A549 treated with DMSO at 1 μM for 4 hours (cell line): ENCODE results near the gene UBE2B. TPM values are rescaled to one million over a fixed set of nuclear protein-coding genes. Genes with fewer than 3 reads are reported as not detected.

Experiments used
- total RNA-seq: library from RNA; stranded (reverse); fragments of 200-300 nt; extraction: Qiagen RNA extraction; gene quantifications from 5 replicates; pipeline ENCODE4 v1.2.3, GENCODE V29; 2022; ENCODE audit warnings: low read depth

Gene UBE2B
- total RNA-seq, result 54.4 to 83.0 TPM (median 73.8 TPM) in 5 replicates

DNA sequence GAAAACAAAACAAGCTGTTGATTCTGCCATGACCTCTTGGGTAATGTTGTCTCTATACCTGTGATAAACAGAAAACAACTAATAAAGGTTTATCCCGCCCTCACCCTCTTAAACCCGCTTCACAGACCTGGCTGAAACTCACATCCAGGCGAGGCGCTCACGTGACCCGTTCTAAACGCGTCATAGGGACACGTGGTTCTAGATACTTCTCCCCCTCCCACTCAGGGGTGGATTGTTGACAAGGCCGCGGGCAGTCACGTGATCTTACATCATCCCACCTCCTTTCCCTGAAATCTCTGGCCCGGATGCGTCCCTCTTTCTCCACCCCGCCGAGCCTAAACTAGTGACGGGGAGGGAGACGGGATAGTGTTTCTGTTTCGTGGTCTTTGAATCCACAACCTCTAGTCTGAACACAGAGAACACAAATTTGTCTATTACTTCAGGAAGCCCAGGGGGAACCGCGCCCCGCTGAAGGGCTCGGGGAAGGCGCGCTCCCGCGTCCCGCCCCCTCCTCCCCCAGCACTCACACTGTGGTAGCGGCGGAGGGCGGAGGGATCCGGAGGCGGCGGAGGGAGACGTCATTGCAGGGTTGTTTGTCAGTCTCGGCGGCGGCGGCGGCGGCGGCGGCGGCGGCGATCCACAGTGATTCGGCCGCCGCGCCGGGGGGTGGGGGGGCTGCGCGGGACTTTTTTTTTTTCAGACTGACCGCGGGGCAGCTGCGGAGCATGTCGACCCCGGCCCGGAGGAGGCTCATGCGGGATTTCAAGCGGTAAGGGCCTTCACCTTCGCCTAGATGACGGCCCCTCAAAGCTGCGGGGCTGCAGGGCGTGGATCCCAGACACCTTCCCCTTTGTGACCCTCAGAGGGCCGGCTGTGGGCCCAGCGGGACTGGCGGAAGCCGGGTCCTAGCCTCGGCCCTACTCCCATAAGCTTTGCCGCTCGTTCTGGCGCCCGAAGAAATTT, at the start of gene UBE2B:
Gene UBE2B, plus strand, starts transcription at position 699 of the 963 bp plus-strand sequence. Its CDS starts 27 bp downstream, at position 726.

DNA sequence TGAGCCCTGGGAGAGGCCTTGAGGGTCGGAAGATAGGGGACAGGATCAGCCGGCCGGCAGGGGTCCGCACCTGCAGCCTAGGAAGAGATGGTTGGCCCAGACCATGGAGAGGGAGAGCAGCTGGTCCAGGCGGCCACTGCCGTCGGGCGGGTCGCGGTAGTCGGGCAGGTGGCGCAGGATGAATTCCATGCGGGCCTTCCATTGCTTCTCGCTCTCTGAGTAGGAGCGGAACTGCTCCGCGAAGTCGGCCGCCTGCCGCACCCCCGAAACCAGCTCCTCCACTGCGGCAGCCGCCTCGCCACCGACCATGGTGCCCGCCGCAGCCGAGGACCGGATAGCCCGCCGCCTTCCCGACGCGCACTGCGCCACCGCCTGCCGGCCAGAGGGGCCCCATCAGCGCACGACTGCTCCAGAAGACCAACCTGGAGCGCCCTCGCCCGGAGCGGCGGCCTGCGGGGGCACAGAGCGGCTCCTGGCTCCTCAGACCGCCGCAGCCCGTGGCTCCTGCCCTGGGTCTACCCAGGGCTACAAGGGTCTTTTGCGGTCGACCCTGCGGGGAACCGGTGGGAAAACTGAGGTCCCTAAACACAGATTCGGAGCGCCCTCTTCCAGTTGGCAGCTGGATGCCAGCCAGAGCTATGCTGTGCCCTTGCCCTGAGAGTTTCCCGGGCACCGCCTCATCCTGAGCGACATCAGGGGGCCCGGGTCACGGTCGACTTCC, 40.3 kb downstream of the UBE2B start, which contains the start of gene CDKN2AIPNL:
Gene CDKN2AIPNL, minus strand, starts transcription at position 336 of the 721 bp plus-strand sequence. Its CDS starts 27 bp downstream, at position 309.

Other genes with a start within 250 kb of the UBE2B start
- gene SKP1, start 194.6 kb upstream of the UBE2B start, total RNA-seq, result 616 to 716 TPM (median 656 TPM) in 5 replicates
- 206 to 313 TPM (median 284 TPM) in 5 replicates for gene PPP2CA, start 145.5 kb upstream of the UBE2B start, total RNA-seq
- 1.4 to 2.1 TPM (median 1.6 TPM) in 5 replicates for gene CDKL3, start 4.4 kb upstream of the UBE2B start, total RNA-seq
- 38.7 to 46.8 TPM (median 43.0 TPM) in 5 replicates for gene CDKN2AIPNL, start 40.3 kb downstream of the UBE2B start, total RNA-seq
- gene JADE2, start 154.1 kb downstream of the UBE2B start, total RNA-seq, result 25.0 to 33.3 TPM (median 27.8 TPM) in 5 replicates